MG63 (cell line): ENCODE results near the gene RBM4. TPM values are rescaled to one million over a fixed set of nuclear protein-coding genes. Genes with fewer than 3 reads are reported as not detected.
A peak's percentile ranks its signal among the peaks of the same experiment; 100 is the strongest.

ENCODE experiments used
- DNase-seq: peaks from one replicate; pipeline ENCODE4 v3.0.0-alpha.2; 2020
- H3K27me3 ChIP-seq: fragments of 250-450 bp; sonication (Bioruptor Pico); 2 replicates; pipeline ENCODE4 v1.5.1; 2020; ENCODE audit warnings: mild to moderate bottlenecking, moderate library complexity
- H3K36me3 ChIP-seq: fragments of 250-450 bp; sonication (Bioruptor Pico); 2 replicates; pipeline ENCODE4 v1.5.1; 2020; ENCODE audit warnings: mild to moderate bottlenecking, moderate library complexity
- H3K4me3 ChIP-seq: fragments of 250-450 bp; sonication (Bioruptor Pico); 2 replicates; pipeline ENCODE4 v1.5.1; 2020; ENCODE audit warnings: mild to moderate bottlenecking, moderate library complexity
- H3K9me3 ChIP-seq: fragments of 250-450 bp; sonication (Bioruptor Pico); 2 replicates; pipeline ENCODE4 v1.5.1; 2020; ENCODE audit warnings: mild to moderate bottlenecking, moderate library complexity
- total RNA-seq: library from RNA; depleted of rRNA; stranded (reverse); fragments of >200 nt; shearing (Covaris generic); gene quantifications from 2 replicates; pipeline ENCODE4 v1.2.3, GENCODE V29; 2014; ENCODE audit warnings: low replicate concordance

RBM4 gene
- total RNA-seq, 1 experiment from 2014 or later = 213 TPM

DNA sequence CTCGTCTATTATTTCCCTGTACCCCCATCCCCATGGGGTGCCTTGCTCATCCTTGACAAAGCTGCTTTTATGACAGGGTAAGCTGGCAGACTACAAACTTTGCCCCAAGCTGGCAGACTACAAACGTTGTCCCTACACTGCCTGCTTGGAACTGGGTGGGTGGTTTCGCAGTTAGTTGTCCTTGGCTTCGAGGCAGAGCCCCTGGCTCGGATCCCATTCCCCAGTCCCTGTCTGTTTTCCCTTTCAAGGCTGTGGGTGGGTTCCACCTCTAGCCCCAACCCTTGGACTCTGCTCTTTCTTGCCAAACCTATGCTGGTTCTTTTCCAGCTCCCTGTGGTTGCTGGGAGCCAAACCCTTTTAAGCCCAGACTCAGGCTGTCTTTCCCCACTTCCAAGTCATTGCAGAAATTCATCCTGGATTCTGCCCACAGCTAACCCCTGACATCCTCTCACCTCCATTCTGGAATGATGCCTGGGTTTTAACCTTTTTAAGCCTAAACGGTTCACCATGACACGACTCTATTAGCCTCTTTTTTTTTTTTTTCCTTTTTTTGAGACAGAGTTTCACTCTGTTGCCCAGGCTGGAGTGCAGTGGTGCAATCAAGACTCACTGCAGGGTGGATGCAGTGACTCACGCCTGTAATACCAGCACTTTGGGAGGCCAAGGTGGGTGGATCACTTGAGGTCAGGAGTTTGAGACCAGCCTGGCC lies 31.2 kb upstream of the RBM4 start:
- H3K36me3 ChIP-seq = peaks cover 14% of the 10 kb centered on the region; the same call in 1 of the 2 replicates
- DNase-seq = peak; percentile 98
- H3K9me3 ChIP-seq = no peaks in the 10 kb centered on the region; the same call in 1 of the 2 replicates
- H3K27me3 ChIP-seq = no peaks in the 10 kb centered on the region
- no peak overlapping the region for H3K4me3 ChIP-seq

DNA sequence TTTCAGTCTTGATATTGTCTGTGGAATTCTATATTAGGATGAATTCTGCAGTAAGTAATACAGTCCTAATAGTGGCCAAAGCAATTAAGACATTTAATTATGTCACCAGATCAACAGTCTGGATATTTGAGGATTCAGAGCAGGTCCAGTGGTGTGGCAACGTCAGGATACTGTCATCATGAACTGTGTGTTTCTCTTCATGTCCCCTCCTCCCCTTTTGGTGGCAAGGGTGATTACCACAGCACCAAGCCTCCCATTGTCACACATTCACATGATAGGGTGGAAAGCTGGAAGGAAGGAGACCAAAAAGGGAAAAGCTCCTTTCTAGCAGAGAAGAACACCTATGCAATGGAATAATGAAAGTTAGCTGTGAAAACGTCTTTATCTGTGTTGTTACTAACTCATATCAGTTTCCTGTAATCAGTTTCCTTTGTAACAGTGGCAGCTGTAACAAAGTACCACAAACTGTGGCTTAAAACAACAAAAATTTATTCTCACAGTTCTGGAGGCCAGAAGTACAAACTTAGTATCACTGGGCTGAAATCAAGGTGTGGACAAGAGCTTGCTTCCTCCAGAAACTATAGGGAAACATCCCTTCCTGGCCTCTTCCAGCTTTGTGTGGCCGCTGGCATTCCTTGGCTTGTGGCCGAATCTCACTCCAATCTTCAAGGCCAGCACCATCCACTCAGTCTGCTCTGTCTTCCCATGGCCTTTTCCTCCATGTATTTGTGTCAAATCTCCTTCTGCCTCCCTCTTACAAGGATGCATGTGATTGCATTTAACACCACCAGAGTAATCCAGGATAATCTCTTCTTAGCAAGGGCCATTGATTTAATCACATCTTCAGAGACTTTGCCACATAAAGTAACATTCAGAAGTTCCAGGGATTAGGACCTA lies 28.5 kb upstream of the RBM4 start:
- H3K36me3 ChIP-seq = peaks cover 9% of the 10 kb centered on the region; the same call in 1 of the 2 replicates
- H3K27me3 ChIP-seq = no peaks in the 10 kb centered on the region
- H3K4me3 ChIP-seq = no peak overlapping the region
- H3K9me3 ChIP-seq = no peaks in the 10 kb centered on the region; the same call in 1 of the 2 replicates
- no peak for DNase-seq

DNA sequence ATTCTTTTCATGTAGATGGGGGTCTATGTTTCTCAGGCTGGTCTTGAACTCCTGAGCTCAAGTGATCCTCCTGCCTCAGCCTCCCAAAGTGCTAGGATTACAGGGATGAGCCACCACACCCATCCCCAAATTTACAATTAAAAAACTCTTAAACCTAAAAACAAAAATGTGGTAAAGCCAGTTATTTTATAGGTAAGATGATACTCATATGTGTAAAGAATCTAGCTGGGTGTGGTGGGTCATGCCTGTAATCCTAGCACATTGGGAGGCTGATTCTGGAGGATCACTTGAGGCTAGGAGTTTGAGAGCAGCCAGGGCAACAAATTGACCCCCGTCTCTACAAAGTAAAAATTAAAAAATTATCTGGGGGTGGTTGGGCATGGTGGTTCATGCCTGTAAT lies 26.0 kb upstream of the RBM4 start:
- Histone ChIP-seq H3K36me3 (peaks cover 11% of the 10 kb centered on the region), H3K27me3 (no peaks in the 10 kb centered on the region), H3K9me3 (no peaks in the 10 kb centered on the region; the same call in 1 of the 2 replicates), H3K4me3 (no peak overlapping the region)
- DNase-seq = no peak

DNA sequence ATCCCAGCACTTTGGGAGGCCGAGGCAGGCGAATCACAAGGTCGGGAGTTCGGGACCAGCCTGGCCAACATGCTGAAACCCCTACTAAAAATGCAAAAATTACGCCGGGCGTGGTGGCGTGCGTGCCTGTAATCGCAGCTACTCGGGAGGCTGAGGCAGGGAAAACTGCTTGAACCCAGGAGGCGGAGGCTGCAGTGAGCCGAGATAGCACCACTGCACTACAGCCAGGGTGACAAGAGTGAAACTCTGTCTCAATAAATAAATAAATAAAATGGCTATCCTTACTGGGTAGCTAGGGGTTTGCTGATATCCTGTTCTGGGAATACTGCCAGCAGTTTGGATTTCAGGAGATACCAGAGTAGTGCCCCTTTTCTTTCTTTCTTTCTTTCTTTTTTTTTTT lies 24.4 kb upstream of the RBM4 start:
- no peak for DNase-seq
- H3K36me3 ChIP-seq = peaks cover 27% of the 10 kb centered on the region
- no peak overlapping the region for H3K4me3 ChIP-seq

DNA sequence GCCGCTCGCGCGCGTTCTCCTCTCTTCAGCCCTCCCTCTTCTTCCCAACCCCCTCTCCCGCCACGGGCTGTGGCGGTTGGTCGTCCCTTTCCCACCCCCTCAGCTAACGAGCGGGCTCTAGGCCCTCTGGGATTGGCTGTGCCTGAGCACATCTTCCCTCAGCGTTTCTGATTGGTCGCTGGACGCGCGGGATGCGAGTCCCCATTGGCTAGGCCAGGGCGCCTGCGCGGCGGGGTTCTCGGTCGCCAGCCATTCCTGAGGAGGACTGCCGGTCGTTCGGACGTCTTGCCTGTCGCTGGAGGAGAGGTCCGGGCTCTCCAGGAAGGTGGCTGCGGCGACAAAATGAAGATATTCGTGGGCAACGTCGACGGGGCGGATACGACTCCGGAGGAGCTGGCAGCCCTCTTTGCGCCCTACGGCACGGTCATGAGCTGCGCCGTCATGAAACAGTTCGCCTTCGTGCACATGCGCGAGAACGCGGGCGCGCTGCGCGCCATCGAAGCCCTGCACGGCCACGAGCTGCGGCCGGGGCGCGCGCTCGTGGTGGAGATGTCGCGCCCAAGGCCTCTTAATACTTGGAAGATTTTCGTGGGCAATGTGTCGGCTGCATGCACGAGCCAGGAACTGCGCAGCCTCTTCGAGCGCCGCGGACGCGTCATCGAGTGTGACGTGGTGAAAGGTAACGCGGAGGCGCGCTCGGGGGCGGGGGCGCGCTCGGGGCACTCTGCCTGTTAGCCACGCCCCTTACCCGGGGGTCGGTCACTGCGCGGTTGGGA lies 21.9 kb upstream of the RBM4 start, which contains the start of gene RBM14:
RBM14 (plus strand) TSS at position 252 of the 776 bp plus-strand sequence; CDS start at position 343, 91 bp downstream.
- Histone ChIP-seq H3K9me3 (no peaks in the 10 kb centered on the region), H3K27me3 (no peaks in the 10 kb centered on the region), H3K36me3 (peaks cover 46% of the 10 kb centered on the region), H3K4me3 (peak within 1 kb of the TSS; percentile 91)
- peak; percentile 100 for DNase-seq

More for the DNA sequence above, 24.4 kb upstream of the RBM4 start:
- no peaks in the 10 kb centered on the region; the same call in 1 of the 2 replicates for H3K9me3 ChIP-seq
- no peaks in the 10 kb centered on the region for H3K27me3 ChIP-seq

DNA sequence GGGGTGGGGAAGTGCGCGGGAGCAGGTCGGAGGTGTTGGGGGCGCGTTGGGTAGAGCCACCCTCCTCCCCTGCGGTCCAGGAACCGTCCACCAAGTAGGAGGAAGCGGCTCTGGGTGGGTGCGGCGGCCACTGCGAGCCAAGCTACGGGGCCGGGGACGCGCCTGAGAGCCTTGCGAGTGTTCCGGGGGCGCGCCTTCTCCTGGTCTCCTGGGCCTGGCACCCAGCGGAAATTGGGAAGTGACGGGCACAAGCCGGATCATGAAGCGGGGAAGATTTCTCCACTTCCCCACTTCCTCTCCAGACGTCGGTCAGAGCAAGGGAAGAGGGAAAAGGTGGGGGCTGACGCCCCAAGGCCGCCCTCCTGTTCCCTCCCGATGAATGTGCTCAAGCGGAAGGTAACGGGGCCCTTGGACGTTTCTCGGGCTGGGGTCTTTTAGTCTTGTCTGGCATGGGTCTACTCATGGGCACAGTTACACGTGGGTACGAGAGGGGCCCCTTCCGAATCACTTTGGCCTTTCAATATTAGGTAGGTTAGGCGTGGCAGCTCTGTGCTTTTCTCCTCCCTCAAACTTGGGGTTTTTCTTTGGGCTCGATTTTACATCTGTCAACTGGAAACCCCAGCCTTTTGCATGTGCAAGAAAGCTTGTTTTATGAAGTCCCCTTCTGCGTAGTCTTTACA lies 21.2 kb upstream of the RBM4 start:
- Histone ChIP-seq H3K4me3 (peak overlapping the region; percentile 91), H3K27me3 (no peaks in the 10 kb centered on the region), H3K9me3 (no peaks in the 10 kb centered on the region), H3K36me3 (peaks cover 53% of the 10 kb centered on the region)
- DNase-seq = peak; percentile 69

DNA sequence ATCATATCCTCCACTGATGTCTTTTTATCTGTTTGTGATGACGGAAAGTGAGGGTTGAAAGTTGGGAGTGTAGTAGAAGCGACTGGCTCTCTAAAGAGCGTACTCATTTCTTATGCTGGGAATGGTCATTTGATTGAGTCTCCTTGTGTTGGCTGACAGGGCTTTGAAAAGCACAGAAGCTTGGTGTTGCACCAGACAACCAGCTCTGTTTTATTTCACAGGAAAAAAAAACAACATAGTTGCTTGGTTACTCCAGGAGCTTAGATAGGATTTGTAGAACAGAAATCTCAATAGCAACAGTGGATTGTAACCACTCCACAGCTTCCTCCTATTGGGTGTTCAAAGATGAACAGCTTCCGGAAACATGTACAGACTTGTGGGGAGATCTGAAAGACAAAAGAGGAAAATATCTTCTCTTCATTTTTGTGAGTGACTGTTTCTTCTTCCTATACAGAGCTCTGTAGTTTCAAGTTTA lies 19.4 kb upstream of the RBM4 start:
- peaks cover 71% of the 10 kb centered on the region for H3K36me3 ChIP-seq

DNA sequence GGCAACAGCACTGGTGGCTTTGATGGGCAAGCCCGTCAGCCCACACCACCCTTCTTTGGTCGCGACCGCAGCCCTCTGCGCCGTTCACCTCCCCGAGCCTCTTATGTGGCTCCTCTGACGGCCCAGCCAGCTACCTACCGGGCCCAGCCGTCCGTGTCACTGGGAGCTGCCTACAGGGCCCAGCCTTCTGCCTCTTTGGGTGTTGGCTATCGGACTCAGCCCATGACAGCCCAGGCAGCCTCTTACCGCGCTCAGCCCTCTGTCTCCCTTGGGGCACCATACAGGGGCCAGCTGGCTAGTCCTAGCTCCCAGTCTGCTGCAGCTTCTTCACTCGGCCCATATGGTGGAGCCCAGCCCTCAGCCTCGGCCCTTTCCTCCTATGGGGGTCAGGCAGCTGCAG lies 14.1 kb upstream of the RBM4 start:
- no peak for DNase-seq
- no peaks in the 10 kb centered on the region for H3K9me3 ChIP-seq
- no peak overlapping the region for H3K4me3 ChIP-seq
- H3K27me3 ChIP-seq = no peaks in the 10 kb centered on the region
- peaks cover 99% of the 10 kb centered on the region for H3K36me3 ChIP-seq

More for the DNA sequence above, 19.4 kb upstream of the RBM4 start:
- no peak for DNase-seq
- Histone ChIP-seq H3K27me3 (no peaks in the 10 kb centered on the region), H3K4me3 (peak overlapping the region; percentile 91), H3K9me3 (no peaks in the 10 kb centered on the region)

DNA sequence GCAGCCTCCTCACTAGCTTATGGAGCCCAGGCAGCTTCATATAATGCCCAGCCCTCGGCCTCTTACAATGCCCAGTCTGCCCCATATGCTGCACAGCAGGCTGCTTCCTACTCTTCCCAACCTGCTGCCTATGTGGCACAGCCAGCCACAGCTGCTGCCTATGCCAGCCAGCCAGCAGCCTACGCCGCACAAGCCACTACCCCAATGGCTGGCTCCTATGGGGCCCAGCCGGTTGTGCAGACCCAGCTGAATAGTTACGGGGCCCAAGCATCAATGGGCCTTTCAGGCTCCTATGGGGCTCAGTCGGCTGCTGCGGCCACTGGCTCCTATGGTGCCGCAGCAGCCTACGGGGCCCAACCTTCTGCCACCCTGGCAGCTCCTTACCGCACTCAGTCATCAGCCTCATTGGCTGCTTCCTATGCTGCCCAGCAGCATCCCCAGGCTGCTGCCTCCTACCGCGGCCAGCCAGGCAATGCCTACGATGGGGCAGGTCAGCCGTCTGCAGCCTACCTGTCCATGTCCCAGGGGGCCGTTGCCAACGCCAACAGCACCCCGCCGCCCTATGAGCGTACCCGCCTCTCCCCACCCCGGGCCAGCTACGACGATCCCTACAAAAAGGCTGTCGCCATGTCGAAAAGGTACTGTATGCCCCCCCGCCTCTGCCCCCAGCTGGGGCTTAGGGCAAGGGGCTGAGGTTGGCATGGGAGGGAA lies 13.3 kb upstream of the RBM4 start:
- Histone ChIP-seq H3K4me3 (no peak overlapping the region), H3K9me3 (no peaks in the 10 kb centered on the region), H3K27me3 (no peaks in the 10 kb centered on the region), H3K36me3 (peaks cover 99% of the 10 kb centered on the region)
- no peak for DNase-seq

DNA sequence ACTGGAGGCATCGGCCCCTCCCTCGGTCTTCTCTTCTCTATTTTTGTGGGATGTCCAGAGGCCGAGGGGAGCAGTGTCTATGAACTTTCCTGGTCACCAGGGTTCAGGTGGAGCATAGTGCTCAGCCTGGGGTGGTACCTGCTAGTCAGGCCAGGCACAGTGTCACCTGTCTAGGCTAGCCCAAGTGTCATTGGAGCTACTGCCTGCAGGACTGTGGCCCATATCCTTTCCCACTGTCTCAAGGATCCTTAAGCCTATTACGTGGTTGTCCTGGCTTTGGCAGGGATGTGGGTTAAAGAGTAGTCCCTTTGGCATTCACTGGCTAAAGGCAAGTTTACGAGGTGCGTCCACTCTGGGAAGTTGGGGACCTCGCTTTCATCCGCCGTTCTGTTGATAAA lies 12.8 kb upstream of the RBM4 start:
- peaks cover 99% of the 10 kb centered on the region for H3K36me3 ChIP-seq
- no peaks in the 10 kb centered on the region for H3K27me3 ChIP-seq
- H3K4me3 ChIP-seq = no peak overlapping the region
- DNase-seq = no peak
- no peaks in the 10 kb centered on the region for H3K9me3 ChIP-seq

DNA sequence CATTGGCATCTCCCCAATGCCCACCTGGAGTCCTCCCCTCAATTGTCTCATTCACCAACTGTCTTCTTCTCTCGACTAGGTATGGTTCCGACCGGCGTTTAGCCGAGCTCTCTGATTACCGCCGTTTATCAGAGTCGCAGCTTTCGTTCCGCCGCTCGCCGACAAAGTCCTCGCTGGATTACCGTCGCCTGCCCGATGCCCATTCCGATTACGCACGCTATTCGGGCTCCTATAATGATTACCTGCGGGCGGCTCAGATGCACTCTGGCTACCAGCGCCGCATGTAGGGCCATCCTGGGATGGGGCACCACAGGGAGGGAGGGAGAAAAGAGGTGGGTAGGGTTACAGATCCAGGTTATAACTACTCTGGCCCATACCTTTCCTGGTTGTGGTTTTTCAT lies 12.1 kb upstream of the RBM4 start:
- no peak overlapping the region for H3K4me3 ChIP-seq
- no peak for DNase-seq
- H3K27me3 ChIP-seq = no peaks in the 10 kb centered on the region
- no peaks in the 10 kb centered on the region for H3K9me3 ChIP-seq
- H3K36me3 ChIP-seq = peaks cover 93% of the 10 kb centered on the region

DNA sequence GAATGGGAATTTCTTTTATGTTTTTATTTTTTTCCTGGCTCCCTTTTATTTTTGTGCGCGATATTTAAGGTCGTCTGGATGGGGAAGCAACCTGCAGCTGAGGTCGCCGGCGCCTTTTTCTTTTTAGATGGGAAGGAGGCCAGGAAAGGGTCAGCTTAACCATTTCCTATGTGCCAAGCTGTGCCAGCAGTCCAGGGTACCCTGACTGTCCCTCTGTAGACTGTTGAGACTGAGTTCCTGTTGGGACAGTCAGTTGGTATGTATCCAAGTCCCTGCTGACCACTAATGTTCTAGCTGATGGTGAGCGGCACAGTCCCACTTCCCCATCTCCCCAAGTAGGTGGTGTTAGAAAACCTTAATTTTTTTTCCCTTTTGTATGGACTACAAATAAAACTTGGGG lies 11.6 kb upstream of the RBM4 start:
- peaks cover 90% of the 10 kb centered on the region for H3K36me3 ChIP-seq
- no peaks in the 10 kb centered on the region for H3K27me3 ChIP-seq
- no peak overlapping the region for H3K4me3 ChIP-seq
- no peak for DNase-seq
- no peaks in the 10 kb centered on the region for H3K9me3 ChIP-seq

DNA sequence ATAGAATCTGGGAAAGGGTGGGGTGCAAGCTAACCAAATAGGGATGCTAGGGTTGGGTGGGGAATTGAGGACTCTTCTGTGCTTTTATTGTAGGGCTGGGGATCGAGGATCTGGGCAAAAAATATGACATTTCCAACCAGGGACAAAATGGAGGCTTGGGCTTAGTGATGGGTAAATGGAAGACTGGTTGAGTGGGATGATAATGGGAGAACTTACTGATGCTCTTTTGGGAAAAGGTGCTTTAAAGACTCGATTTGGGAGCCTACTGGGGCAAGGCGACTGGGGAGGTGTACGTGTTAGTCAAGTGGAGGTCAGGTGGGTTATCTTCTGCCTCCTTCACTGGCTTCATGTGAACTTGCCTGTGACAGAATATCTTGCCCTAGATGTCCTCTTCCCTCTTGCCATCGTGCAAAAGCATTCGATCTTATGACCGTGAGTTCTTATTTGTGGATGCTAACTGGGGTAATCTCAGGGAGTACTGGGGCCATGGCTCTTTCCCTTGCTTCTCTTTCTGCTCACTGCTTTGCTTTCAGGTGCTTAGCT lies 10.4 kb upstream of the RBM4 start:
- DNase-seq = no peak
- H3K36me3 ChIP-seq = peaks cover 90% of the 10 kb centered on the region
- no peaks in the 10 kb centered on the region for H3K27me3 ChIP-seq
- no peak overlapping the region for H3K4me3 ChIP-seq
- H3K9me3 ChIP-seq = no peaks in the 10 kb centered on the region

DNA sequence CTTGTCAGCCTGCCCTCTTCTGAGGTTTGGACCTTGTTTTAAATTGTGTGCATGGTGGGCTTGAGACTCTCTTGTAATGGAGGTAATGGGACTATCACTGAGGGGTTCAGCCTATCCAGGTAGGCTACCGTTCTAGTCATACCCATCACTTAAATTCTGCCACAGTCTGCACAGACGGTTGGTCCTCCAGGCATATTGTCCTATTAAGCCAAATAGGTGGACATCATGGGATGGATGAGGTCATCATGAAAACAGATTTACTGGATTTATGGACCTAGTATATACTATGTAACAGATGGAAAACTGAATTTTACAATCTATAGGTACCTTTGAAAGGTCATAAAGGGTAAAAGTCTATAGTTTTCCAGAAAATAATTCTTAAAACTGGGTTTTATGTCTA lies 9.1 kb upstream of the RBM4 start:
- Histone ChIP-seq H3K4me3 (no peak overlapping the region), H3K9me3 (no peaks in the 10 kb centered on the region), H3K27me3 (no peaks in the 10 kb centered on the region), H3K36me3 (peaks cover 88% of the 10 kb centered on the region)
- no peak for DNase-seq

DNA sequence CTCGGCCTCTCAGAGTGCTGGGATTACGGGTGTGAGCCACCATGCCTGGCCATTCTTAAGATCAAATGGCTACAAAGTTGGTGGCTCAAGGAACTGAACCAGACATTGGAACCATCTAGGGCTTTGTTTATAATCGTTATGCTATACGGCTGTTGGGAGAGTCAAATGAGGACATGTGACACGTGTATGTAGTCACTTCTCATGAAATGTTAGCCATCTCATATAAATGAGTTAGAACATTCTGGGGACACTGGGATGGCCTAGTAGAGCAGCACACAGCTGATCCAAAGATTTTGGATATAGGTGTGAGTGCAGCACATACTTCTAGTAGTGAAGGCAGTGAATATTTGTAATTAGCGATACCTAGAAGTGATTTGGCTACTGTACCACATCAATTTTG lies 6.6 kb upstream of the RBM4 start:
- no peak for DNase-seq
- Histone ChIP-seq H3K27me3 (no peaks in the 10 kb centered on the region), H3K36me3 (peaks cover 71% of the 10 kb centered on the region), H3K9me3 (no peaks in the 10 kb centered on the region), H3K4me3 (no peak overlapping the region)
